GM23338 (cell line): ENCODE results near the gene DOCK2. TPM values are rescaled to one million over a fixed set of nuclear protein-coding genes. Genes with fewer than 3 reads are reported as not detected.

ENCODE experiments used
- ATAC-seq: fragments of 200-7000 bp; cut with Tn5 transposase; 3 replicates; pipeline ENCODE4 v1.9.1; 2020
- DNase-seq: peaks from one replicate; pipeline ENCODE4 v3.0.0-alpha.2; 2015; ENCODE audit warnings: low spot score
- H2AFZ ChIP-seq: fragments of 200-600 bp; sonication (generic); 2 replicates; pipeline ENCODE4 v1.8.0; 2016; ENCODE audit warnings: antibody characterized with exemption, mild to moderate bottlenecking, moderate library complexity
- H3F3A ChIP-seq: fragments of 200-600 bp; sonication (generic); replicated peaks from 2 replicates; pipeline ENCODE4 v1.8.0; 2017; ENCODE audit warnings: antibody characterized with exemption, mixed run types, low read depth
- H3K27ac ChIP-seq: fragments of 200-600 bp; sonication (generic); 2 replicates; pipeline ENCODE4 v1.6.1; 2016; ENCODE audit warnings: low read depth
- H3K27me3 ChIP-seq: fragments of 200-600 bp; sonication (generic); 2 replicates; pipeline ENCODE4 v1.8.0; 2016; ENCODE audit warnings: mild to moderate bottlenecking, mixed run types, moderate library complexity; ENCODE audit not compliant: insufficient read depth
- H3K36me3 ChIP-seq: fragments of 200-600 bp; sonication (generic); 2 replicates; pipeline ENCODE4 v1.8.0; 2016; ENCODE audit warnings: mild to moderate bottlenecking; ENCODE audit not compliant: insufficient read depth
- H3K4me1 ChIP-seq: fragments of 200-600 bp; sonication (generic); 2 replicates; pipeline ENCODE4 v1.8.0; 2016; ENCODE audit warnings: mild to moderate bottlenecking, moderate library complexity; ENCODE audit not compliant: insufficient read depth
- H3K4me2 ChIP-seq: fragments of 200-600 bp; sonication (generic); 2 replicates; pipeline ENCODE4 v1.7.1; 2017; ENCODE audit warnings: mixed run types
- H3K4me3 ChIP-seq: fragments of 200-600 bp; sonication (generic); 2 replicates; pipeline ENCODE4 v1.6.1; 2016; ENCODE audit warnings: mixed run types
- H3K79me2 ChIP-seq: fragments of 200-600 bp; sonication (generic); replicated peaks from 2 replicates; pipeline ENCODE4 v1.8.0; 2017; ENCODE audit warnings: mild to moderate bottlenecking; ENCODE audit not compliant: insufficient read depth
- H3K9me2 ChIP-seq: fragments of 200-600 bp; sonication (generic); 2 replicates; pipeline ENCODE4 v1.8.0; 2017; ENCODE audit not compliant: insufficient read depth
- H4K20me1 ChIP-seq: fragments of 200-600 bp; sonication (generic); replicated peaks from 2 replicates; pipeline ENCODE4 v1.8.0; 2017; ENCODE audit warnings: mild to moderate bottlenecking; ENCODE audit not compliant: insufficient read depth
- H3K27ac Mint-ChIP-seq: 2 replicates; pipeline ENCODE4 v1.8.0; 2020; ENCODE audit warnings: inconsistent platforms, mild to moderate bottlenecking, moderate library complexity, mixed read lengths
- H3K27me3 Mint-ChIP-seq: 3 replicates; pipeline ENCODE4 v1.8.0; 2022; ENCODE audit warnings: low read depth, mild to moderate bottlenecking, moderate library complexity, mixed read lengths, inconsistent platforms; ENCODE audit not compliant: insufficient read depth, poor library complexity
- H3K36me3 Mint-ChIP-seq: 3 replicates; pipeline ENCODE4 v1.8.0; 2021; ENCODE audit warnings: low read depth, mild to moderate bottlenecking, inconsistent platforms, moderate library complexity, mixed read lengths
- H3K4me1 Mint-ChIP-seq: 3 replicates; pipeline ENCODE4 v1.8.0; 2020; ENCODE audit warnings: mild to moderate bottlenecking, inconsistent platforms, mixed read lengths
- H3K4me3 Mint-ChIP-seq: 3 replicates; pipeline ENCODE4 v1.8.0; 2021; ENCODE audit warnings: moderate library complexity, mild to moderate bottlenecking, inconsistent platforms, mixed read lengths
- H3K9me3 Mint-ChIP-seq: 3 replicates; pipeline ENCODE4 v1.8.0; 2020; ENCODE audit warnings: moderate library complexity, mild to moderate bottlenecking, inconsistent platforms, mixed read lengths
- CREB1 ChIP-seq: fragments of 250-450 bp; sonication (Bioruptor Pico); IDR thresholded peaks from 2 replicates; pipeline ENCODE4 v1.5.0; 2020; ENCODE audit warnings: low read depth, mild to moderate bottlenecking, moderate library complexity
- EZH2 ChIP-seq: fragments of 200-600 bp; sonication (generic); IDR thresholded peaks from one replicate; pipeline ENCODE4 v1.8.0; 2017; ENCODE audit warnings: antibody characterized with exemption, mild to moderate bottlenecking, low read depth; ENCODE audit not compliant: unreplicated experiment
- JUNB ChIP-seq: IDR thresholded peaks from one replicate; pipeline ENCODE4 v1.6.1; 2016; ENCODE audit warnings: antibody characterized with exemption; ENCODE audit not compliant: unreplicated experiment
- NANOG ChIP-seq: IDR thresholded peaks from 2 replicates; pipeline ENCODE4 v1.6.1; 2016; ENCODE audit warnings: antibody characterized with exemption, borderline replicate concordance
- POLR2AphosphoS5 ChIP-seq: IDR thresholded peaks from 2 replicates; pipeline ENCODE4 v1.6.1; 2016; ENCODE audit warnings: antibody characterized with exemption, low read depth
- ZNF331 ChIP-seq: fragments of 250-450 bp; sonication (Bioruptor Pico); IDR thresholded peaks from 2 replicates; pipeline ENCODE4 v1.5.0; 2020; ENCODE audit warnings: low read depth, mild to moderate bottlenecking, moderate library complexity
- polyA plus RNA-seq: library from polyadenylated mRNA; unstranded; fragments of >200 nt; fragmentation: Nextera tagmentation; extraction: Ambion mirVana; gene quantifications from 2 replicates; pipeline ENCODE4 v1.2.1, GENCODE V29; 2016
- total RNA-seq: library from RNA; depleted of rRNA; stranded (reverse); fragments of >200 nt; shearing (Covaris generic); gene quantifications from 2 replicates; pipeline ENCODE4 v1.2.3, GENCODE V29; 2014
- TF ChIP-seq, protein P1 (sequence below): fragments of 250-450 bp; sonication (Bioruptor Pico); IDR thresholded peaks from 2 replicates; pipeline ENCODE4 v1.5.0; 2020; ENCODE audit warnings: mild to moderate bottlenecking, moderate library complexity

DOCK2 gene
- total and polyA plus RNA-seq, 2 experiments from 2014 or later: 3.7 to 9.4 TPM

- H3K4me1 Mint-ChIP-seq: peaks cover 15% of the 10 kb centered on the region
- no peak overlapping the region for H3K4me2 ChIP-seq
- no peaks in the 10 kb centered on the region for H3K27me3 ChIP-seq
- no peaks in the 10 kb centered on the region; the same call in 1 of the 2 replicates for H4K20me1 ChIP-seq
- no peaks in the 10 kb centered on the region for H3K27me3 Mint-ChIP-seq
- no peak overlapping the region for H3K4me3 Mint-ChIP-seq
- H3K4me3 ChIP-seq: no peak overlapping the region
- H3K9me2 ChIP-seq: no peaks in the 10 kb centered on the region
- DNase-seq (no peak), ATAC-seq (no peak)
- no peak overlapping the region for H3K27ac Mint-ChIP-seq
- peaks cover 16% of the 10 kb centered on the region; the same call in 1 of the 2 replicates for H3K4me1 ChIP-seq
- no peak overlapping the region for H2AFZ ChIP-seq
- no peaks in the 10 kb centered on the region for H3K79me2 ChIP-seq
- TF ChIP-seq JUNB: no peak
- TF ChIP-seq POLR2AphosphoS5: no peak
- no peaks in the 10 kb centered on the region for H3K9me3 Mint-ChIP-seq
- H3K36me3 ChIP-seq: no peaks in the 10 kb centered on the region
- H3K27ac ChIP-seq: no peak overlapping the region
- H3K36me3 Mint-ChIP-seq: no peaks in the 10 kb centered on the region
- H3F3A ChIP-seq: no peaks in the 10 kb centered on the region
Measured at GRCh38 chr5:169754737-169755136, 117.7 kb downstream of the DOCK2 start.

DNA sequence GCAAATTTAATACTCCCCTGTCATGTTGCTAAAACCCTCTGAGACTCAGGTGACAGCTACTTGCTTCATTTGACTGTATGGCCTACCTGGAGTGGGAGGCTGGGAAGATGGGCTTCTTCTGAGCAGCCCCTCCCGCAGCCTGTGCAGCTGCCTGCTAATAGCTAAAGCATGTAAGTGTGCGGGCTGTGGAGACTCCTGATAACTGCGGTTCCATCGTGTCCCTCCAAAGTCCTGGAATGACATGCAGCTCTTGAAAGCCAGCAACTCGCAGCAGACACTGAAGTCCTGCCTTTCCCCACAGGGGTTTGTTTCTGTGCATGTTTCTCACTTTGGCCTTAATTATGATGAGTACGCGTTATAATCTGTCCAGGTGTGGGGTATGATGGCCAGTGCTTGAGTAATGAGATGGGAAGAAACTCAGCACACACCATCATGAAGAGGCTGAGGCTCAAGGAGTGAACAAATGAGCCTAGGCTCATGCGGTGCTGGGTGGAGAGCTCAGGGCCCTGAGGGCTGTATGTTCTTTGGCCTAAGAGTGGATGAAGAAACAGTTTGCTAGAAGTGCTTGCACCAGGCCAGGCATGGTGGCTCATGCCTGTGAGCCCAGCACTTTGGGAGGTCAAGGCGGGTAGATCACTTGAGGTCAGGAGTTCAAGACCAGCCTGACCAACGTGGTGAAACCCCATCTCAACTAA is 119.1 kb downstream of the DOCK2 start:
- Histone ChIP-seq H3F3A (no peaks in the 10 kb centered on the region), H3K27ac (no peak overlapping the region), H3K9me2 (no peaks in the 10 kb centered on the region), H3K79me2 (no peaks in the 10 kb centered on the region), H3K4me1 (peaks cover 16% of the 10 kb centered on the region; the same call in 1 of the 2 replicates), H3K36me3 (no peaks in the 10 kb centered on the region), H4K20me1 (no peaks in the 10 kb centered on the region; the same call in 1 of the 2 replicates), H3K4me3 (no peak overlapping the region), H2AFZ (no peak overlapping the region), H3K27me3 (no peaks in the 10 kb centered on the region), H3K4me2 (no peak overlapping the region)
- TF ChIP-seq CREB1: no peak
- no peak for TF ChIP-seq NANOG
- no peak for TF ChIP-seq POLR2AphosphoS5
- no peak for TF ChIP-seq EZH2
- TF ChIP-seq, protein P1, sequence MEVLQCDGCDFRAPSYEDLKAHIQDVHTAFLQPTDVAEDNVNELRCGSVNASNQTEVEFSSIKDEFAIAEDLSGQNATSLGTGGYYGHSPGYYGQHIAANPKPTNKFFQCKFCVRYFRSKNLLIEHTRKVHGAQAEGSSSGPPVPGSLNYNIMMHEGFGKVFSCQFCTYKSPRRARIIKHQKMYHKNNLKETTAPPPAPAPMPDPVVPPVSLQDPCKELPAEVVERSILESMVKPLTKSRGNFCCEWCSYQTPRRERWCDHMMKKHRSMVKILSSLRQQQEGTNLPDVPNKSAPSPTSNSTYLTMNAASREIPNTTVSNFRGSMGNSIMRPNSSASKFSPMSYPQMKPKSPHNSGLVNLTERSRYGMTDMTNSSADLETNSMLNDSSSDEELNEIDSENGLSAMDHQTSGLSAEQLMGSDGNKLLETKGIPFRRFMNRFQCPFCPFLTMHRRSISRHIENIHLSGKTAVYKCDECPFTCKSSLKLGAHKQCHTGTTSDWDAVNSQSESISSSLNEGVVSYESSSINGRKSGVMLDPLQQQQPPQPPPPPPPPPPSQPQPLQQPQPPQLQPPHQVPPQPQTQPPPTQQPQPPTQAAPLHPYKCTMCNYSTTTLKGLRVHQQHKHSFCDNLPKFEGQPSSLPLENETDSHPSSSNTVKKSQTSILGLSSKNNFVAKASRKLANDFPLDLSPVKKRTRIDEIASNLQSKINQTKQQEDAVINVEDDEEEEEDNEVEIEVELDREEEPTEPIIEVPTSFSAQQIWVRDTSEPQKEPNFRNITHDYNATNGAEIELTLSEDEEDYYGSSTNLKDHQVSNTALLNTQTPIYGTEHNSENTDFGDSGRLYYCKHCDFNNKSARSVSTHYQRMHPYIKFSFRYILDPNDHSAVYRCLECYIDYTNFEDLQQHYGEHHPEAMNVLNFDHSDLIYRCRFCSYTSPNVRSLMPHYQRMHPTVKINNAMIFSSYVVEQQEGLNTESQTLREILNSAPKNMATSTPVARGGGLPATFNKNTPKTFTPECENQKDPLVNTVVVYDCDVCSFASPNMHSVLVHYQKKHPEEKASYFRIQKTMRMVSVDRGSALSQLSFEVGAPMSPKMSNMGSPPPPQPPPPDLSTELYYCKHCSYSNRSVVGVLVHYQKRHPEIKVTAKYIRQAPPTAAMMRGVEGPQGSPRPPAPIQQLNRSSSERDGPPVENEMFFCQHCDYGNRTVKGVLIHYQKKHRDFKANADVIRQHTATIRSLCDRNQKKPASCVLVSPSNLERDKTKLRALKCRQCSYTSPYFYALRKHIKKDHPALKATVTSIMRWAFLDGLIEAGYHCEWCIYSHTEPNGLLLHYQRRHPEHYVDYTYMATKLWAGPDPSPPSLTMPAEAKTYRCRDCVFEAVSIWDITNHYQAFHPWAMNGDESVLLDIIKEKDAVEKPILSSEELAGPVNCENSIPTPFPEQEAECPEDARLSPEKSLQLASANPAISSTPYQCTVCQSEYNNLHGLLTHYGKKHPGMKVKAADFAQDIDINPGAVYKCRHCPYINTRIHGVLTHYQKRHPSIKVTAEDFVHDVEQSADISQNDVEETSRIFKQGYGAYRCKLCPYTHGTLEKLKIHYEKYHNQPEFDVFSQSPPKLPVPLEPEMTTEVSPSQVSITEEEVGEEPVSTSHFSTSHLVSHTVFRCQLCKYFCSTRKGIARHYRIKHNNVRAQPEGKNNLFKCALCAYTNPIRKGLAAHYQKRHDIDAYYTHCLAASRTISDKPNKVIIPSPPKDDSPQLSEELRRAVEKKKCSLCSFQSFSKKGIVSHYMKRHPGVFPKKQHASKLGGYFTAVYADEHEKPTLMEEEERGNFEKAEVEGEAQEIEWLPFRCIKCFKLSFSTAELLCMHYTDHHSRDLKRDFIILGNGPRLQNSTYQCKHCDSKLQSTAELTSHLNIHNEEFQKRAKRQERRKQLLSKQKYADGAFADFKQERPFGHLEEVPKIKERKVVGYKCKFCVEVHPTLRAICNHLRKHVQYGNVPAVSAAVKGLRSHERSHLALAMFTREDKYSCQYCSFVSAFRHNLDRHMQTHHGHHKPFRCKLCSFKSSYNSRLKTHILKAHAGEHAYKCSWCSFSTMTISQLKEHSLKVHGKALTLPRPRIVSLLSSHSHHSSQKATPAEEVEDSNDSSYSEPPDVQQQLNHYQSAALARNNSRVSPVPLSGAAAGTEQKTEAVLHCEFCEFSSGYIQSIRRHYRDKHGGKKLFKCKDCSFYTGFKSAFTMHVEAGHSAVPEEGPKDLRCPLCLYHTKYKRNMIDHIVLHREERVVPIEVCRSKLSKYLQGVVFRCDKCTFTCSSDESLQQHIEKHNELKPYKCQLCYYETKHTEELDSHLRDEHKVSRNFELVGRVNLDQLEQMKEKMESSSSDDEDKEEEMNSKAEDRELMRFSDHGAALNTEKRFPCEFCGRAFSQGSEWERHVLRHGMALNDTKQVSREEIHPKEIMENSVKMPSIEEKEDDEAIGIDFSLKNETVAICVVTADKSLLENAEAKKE: no peak
- no peak for TF ChIP-seq ZNF331 (CRISPR knock-in tag)
- H3K9me3 Mint-ChIP-seq: no peaks in the 10 kb centered on the region
- no peak overlapping the region for H3K27ac Mint-ChIP-seq
- ATAC-seq (no peak), DNase-seq (no peak)
- H3K4me3 Mint-ChIP-seq: no peak overlapping the region
- no peaks in the 10 kb centered on the region for H3K27me3 Mint-ChIP-seq
- H3K4me1 Mint-ChIP-seq: peaks cover 15% of the 10 kb centered on the region
- no peaks in the 10 kb centered on the region for H3K36me3 Mint-ChIP-seq
